PFSK-1 (cell line): ENCODE data around the gene CACYBP.

Experiments used
- FOXP2 ChIP-seq: optimal IDR thresholded peaks from 2 replicates; pipeline ENCODE3; 2011; ENCODE audit warnings: borderline replicate concordance, control low read depth, inconsistent platforms; ENCODE audit not compliant: insufficient read depth; ENCODE audit errors: extremely low read length, extremely low read depth
- POLR2AphosphoS5 ChIP-seq: IDR thresholded peaks from 2 replicates; pipeline ENCODE4 v1.6.1; 2012; ENCODE audit warnings: low read depth, mild to moderate bottlenecking, control low read depth, low read length, moderate library complexity
- SIN3A ChIP-seq: IDR thresholded peaks from 2 replicates; pipeline ENCODE4 v1.6.1; 2012; ENCODE audit warnings: mild to moderate bottlenecking, low read length, moderate library complexity, borderline replicate concordance; ENCODE audit not compliant: insufficient read depth
- TAF1 ChIP-seq: IDR thresholded peaks from 2 replicates; pipeline ENCODE4 v1.6.1; 2012; ENCODE audit warnings: low read length, control low read depth, borderline replicate concordance; ENCODE audit not compliant: insufficient read depth
- TF ChIP-seq, protein P1 (sequence below), 2 experiments: IDR thresholded peaks; 2 replicates each; pipeline versions ENCODE4 v1.6.1 to v1.8.0; 2011 to 2012; ENCODE audit warnings: low read depth in 2 of 2, low read length in 2 of 2, control low read depth in 1 of 2, inconsistent platforms in 1 of 2, mild to moderate bottlenecking in 1 of 2, moderate library complexity in 1 of 2; ENCODE audit not compliant: insufficient read depth in 1 of 2

Gene CACYBP

DNA sequence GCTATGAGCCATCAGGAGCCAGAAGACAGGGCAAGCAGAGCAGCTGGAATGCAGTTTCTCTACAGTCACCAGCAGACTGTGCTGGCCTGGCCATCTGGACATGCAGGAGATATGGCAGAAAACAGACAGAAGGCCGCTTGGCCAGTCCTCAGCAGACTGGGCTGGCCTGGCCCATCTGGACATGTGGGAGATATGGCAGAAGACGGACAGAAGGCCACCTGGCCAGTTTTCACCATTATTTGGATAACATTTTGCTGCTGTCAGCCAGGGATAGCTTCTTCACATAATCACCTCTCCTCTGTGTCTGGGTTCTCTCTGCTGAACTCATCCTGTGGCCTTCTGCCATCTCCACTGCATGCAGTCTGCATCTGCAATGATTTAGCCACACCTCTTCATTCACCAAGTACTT lies 25.0 kb upstream of the CACYBP start:
- TF ChIP-seq SIN3A, result no peak
- TF ChIP-seq, protein P1, sequence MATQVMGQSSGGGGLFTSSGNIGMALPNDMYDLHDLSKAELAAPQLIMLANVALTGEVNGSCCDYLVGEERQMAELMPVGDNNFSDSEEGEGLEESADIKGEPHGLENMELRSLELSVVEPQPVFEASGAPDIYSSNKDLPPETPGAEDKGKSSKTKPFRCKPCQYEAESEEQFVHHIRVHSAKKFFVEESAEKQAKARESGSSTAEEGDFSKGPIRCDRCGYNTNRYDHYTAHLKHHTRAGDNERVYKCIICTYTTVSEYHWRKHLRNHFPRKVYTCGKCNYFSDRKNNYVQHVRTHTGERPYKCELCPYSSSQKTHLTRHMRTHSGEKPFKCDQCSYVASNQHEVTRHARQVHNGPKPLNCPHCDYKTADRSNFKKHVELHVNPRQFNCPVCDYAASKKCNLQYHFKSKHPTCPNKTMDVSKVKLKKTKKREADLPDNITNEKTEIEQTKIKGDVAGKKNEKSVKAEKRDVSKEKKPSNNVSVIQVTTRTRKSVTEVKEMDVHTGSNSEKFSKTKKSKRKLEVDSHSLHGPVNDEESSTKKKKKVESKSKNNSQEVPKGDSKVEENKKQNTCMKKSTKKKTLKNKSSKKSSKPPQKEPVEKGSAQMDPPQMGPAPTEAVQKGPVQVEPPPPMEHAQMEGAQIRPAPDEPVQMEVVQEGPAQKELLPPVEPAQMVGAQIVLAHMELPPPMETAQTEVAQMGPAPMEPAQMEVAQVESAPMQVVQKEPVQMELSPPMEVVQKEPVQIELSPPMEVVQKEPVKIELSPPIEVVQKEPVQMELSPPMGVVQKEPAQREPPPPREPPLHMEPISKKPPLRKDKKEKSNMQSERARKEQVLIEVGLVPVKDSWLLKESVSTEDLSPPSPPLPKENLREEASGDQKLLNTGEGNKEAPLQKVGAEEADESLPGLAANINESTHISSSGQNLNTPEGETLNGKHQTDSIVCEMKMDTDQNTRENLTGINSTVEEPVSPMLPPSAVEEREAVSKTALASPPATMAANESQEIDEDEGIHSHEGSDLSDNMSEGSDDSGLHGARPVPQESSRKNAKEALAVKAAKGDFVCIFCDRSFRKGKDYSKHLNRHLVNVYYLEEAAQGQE (IDR thresholded peaks at IDR 0.05; ENCODE audit: insufficient read depth in 1 of 2, low read depth in 2 of 2, low read length in 2 of 2), result no peak
- no peak for TF ChIP-seq FOXP2
- TF ChIP-seq TAF1, result no peak
- no peak for TF ChIP-seq POLR2AphosphoS5

DNA sequence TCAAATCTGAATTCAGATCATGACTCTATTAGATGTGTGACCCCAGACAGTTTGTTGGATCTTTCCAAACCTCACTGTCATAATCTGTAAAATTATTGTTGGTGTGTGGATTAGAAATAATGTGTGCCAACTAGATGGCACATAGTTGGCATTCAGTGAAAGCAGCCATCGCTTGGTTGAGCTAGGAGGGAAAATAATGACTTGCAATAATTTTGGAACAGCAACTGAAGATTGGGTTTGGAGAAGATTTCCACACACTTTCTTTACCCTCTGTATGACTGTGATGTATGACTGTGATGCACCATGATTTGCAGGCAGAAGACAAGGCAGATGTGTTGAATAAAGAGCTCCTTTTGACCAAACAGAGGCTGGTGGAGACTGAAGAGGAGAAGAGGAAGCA lies 24.0 kb upstream of the CACYBP start:
- no peak for TF ChIP-seq SIN3A
- TF ChIP-seq, protein P1 (IDR thresholded peaks at IDR 0.05; ENCODE audit: insufficient read depth in 1 of 2, low read depth in 2 of 2, low read length in 2 of 2), result no peak
- no peak for TF ChIP-seq FOXP2
- TF ChIP-seq TAF1, result no peak
- no peak for TF ChIP-seq POLR2AphosphoS5

DNA sequence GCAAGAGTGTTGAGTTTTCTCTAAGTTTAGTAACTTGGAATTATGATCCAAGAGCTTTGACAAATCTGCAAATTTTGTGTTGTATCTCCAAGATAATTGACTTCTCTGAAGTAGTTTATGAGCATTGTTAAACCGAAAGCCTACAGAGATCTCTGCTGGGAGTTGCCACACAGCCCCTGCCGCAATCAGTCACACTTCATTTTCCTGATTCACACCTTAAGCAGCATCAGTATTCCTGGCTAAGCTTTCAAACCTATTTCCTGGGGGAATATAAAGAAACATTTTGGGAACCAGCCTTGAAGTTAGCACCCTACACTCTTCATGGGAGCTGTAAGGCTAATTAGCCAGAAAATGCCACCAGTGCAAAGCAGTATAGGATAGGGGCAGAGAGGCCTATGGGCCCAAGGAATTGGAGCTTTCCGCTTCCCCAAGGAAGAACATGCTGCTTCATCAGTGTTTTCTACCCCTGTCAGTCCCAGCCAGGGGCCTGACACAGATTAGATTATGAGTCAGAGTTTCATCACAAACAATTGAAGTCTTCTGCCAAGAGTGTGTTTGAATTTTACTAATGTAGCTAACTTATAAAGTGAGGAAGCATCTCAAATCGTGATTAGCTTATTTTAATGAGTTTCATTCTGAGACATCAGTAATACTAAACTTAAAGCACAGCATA lies 23.2 kb upstream of the CACYBP start:
- TF ChIP-seq POLR2AphosphoS5, result no peak

DNA sequence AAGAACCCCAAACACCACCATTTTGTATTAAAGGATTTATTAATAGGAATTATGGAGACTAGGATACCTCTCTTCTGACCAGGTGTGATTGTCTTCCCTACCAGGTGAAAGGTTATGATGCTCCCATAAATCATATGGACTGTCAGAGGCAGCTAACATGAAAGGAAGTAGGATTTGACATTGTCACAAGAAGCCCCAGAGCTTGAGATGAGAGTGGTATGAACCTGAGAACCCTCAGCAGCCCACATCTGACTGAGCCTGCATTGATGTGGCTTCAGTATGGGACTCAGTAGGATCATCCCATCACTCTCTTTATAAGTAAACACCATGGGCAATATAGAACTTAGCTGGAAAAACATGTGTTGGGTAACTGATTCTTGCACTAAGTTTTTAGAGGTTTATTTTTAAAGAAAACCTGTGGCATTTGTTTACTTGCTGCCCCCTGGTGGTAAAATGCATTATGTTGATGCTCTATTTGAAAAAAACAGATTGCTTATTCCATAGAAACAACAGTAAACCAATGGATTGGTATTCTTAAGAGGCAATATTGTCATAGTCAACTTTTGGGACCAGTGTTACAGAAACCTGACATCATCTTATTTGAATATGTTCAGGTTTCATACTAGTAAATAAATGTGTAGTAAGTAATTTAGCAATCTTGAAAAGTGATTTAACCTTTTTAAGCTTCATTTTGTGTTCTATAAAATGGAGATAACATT lies 16.6 kb upstream of the CACYBP start:
- TF ChIP-seq TAF1, result no peak
- TF ChIP-seq, protein P1 (IDR thresholded peaks at IDR 0.05; ENCODE audit: insufficient read depth in 1 of 2, low read depth in 2 of 2, low read length in 2 of 2), result no peak
- no peak for TF ChIP-seq SIN3A
- no peak for TF ChIP-seq POLR2AphosphoS5
- no peak for TF ChIP-seq FOXP2

DNA sequence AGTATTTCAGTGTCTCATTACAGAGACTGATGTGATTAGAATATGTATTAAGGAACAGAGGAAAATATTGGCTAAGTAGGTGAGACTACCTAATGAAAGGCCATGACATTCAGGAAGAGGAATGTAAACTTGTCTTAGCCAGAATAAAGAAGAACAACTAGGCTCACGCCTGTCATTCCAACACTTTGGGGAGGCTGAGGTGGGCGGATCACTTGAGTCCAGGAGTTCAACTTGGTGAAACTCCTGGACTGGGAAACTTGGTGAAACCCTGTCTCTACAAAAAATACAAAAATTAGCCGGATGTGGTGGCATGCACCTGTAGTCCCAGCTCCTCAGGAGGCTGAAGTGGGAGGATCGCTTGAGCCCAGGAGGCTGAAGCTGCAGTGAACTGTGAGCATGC lies 14.8 kb upstream of the CACYBP start:
- TF ChIP-seq POLR2AphosphoS5, result no peak
- TF ChIP-seq, protein P1 (IDR thresholded peaks at IDR 0.05; ENCODE audit: insufficient read depth in 1 of 2, low read depth in 2 of 2, low read length in 2 of 2), result no peak
- no peak for TF ChIP-seq FOXP2
- no peak for TF ChIP-seq TAF1
- TF ChIP-seq SIN3A, result no peak
